ENCODE results near the gene SFXN4. TPM values are rescaled to one million over a fixed set of nuclear protein-coding genes. Genes with fewer than 3 reads are reported as not detected.

Gene SFXN4
- total RNA-seq, 1 experiment from 2014 or later = 21.9 TPM

GRCh38 chr10:119203006-119203405 lies 37.5 kb upstream of the SFXN4 start:
- no peaks in the 10 kb centered on the region for H3K4me1 ChIP-seq (ENCODE audit: insufficient read depth, low read length)
- H4K8ac ChIP-seq (replicated peaks; ENCODE audit: insufficient read length, low read depth, low read length) = no peak overlapping the region
- no peak overlapping the region for H3K14ac ChIP-seq (ENCODE audit: insufficient read depth, low read length)
- H3K79me2 ChIP-seq (ENCODE audit: insufficient read depth, low read length) = no peaks in the 10 kb centered on the region
- Mint-ChIP-seq H3K27ac (peak overlapping the region in 2 of 3 experiments; percentile 32 to 83; a peak in 3 of 7 replicates), H3K27me3 (ENCODE audit: low read depth) (peaks cover 12% of the 10 kb centered on the region), H3K4me1 (peaks cover 22% of the 10 kb centered on the region in 2 experiments), H3K9me3 (no peaks in the 10 kb centered on the region; a peak in 1 of 5 replicates), H3K4me3 (no peak overlapping the region), H3K36me3 (ENCODE audit: insufficient read depth in 1 of 3, low read depth in 3 of 3) (no peaks in the 10 kb centered on the region; a peak in 1 of 7 replicates)
- H3K56ac ChIP-seq (ENCODE audit: insufficient read length, low read depth, low read length) = no peak overlapping the region
- no peak for TF ChIP-seq CTCF (conservative IDR thresholded peaks at IDR 0.05)
- H2BK20ac ChIP-seq (ENCODE audit: low read depth, low read length, poor library complexity, severe bottlenecking) = no peak overlapping the region
- H2BK12ac ChIP-seq (ENCODE audit: insufficient read length, low read depth, low read length) = no peak overlapping the region
- no peaks in the 10 kb centered on the region for H4K20me1 ChIP-seq (ENCODE audit: control insufficient read depth, insufficient read depth, insufficient read length)
- no peak overlapping the region for H3K18ac ChIP-seq (ENCODE audit: insufficient read length, low read depth, low read length)
- H2AK5ac ChIP-seq (ENCODE audit: insufficient read length, low read length) = no peak overlapping the region
- H3K27ac ChIP-seq (ENCODE audit: insufficient read length, low read depth, low read length) = no peak overlapping the region
- H2BK5ac ChIP-seq (ENCODE audit: insufficient read length, low read length) = no peak overlapping the region
- H2AFZ ChIP-seq (ENCODE audit: low read length) = no peak overlapping the region
- no peak overlapping the region for H3K4ac ChIP-seq (ENCODE audit: low read depth, low read length)
- peaks cover under 1% of the 10 kb centered on the region; the same call in 1 of the 2 replicates for H3K27me3 ChIP-seq (ENCODE audit: insufficient read depth, low read length)
- H4K91ac ChIP-seq (ENCODE audit: insufficient read length, low read depth, low read length) = no peak overlapping the region
- no peak overlapping the region for H2BK15ac ChIP-seq (ENCODE audit: low read depth, low read length)
- no peak overlapping the region for H3K4me2 ChIP-seq (ENCODE audit: insufficient read depth, insufficient read length, low read length)
- H3K9ac ChIP-seq (ENCODE audit: extremely low read depth, insufficient read length, low read length) = no peak overlapping the region
- H3K23ac ChIP-seq (ENCODE audit: insufficient read length, low read depth, low read length) = no peak overlapping the region
- peaks cover 4% of the 10 kb centered on the region for H3K23me2 ChIP-seq (ENCODE audit: insufficient read length, low read depth, low read length, poor library complexity, severe bottlenecking)
- H2BK120ac ChIP-seq (ENCODE audit: low read depth, low read length, poor library complexity, severe bottlenecking) = no peak overlapping the region
- no peak for DNase-seq
- WGBS (ENCODE audit: extremely low coverage, insufficient read length, low lambda C conversion rate) = no CpG with 5 or more reads among the region's 4 CpGs
- no peaks in the 10 kb centered on the region for H3K9me3 ChIP-seq (ENCODE audit: control insufficient read depth, low read depth, low read length)
- no peak overlapping the region for H4K5ac ChIP-seq (ENCODE audit: insufficient read length, low read depth, low read length)
- no peak overlapping the region for H3T11ph ChIP-seq (ENCODE audit: low read length)
- no peaks in the 10 kb centered on the region for H3K79me1 ChIP-seq (ENCODE audit: insufficient read depth, low read depth, low read length, poor library complexity, severe bottlenecking)

Data from H9 (cell line).